Progenitor cell of endocrine pancreas (in vitro differentiated cells): ENCODE data around the gene CDCP1. TPM values are rescaled to one million over a fixed set of nuclear protein-coding genes. Genes with fewer than 3 reads are reported as not detected.
A peak's percentile ranks its signal among the peaks of the same experiment; 100 is the strongest.

ENCODE experiments used
- DNase-seq: peaks from one replicate; pipeline ENCODE4 v3.0.0; 2021; ENCODE audit warnings: low spot score; ENCODE audit not compliant: unreplicated experiment
- H3K27ac Mint-ChIP-seq: 2 replicates; pipeline ENCODE4 v1.8.0; 2021; ENCODE audit warnings: mild to moderate bottlenecking, moderate library complexity, mixed read lengths
- H3K27me3 Mint-ChIP-seq: 2 replicates; pipeline ENCODE4 v1.8.0; 2021; ENCODE audit warnings: mixed read lengths
- H3K36me3 Mint-ChIP-seq: 2 replicates; pipeline ENCODE4 v1.8.0; 2022; ENCODE audit warnings: mixed read lengths; ENCODE audit not compliant: insufficient read depth
- H3K4me1 Mint-ChIP-seq: 2 replicates; pipeline ENCODE4 v1.8.0; 2021; ENCODE audit warnings: low read depth, mixed read lengths
- H3K4me3 Mint-ChIP-seq: 2 replicates; pipeline ENCODE4 v1.8.0; 2021; ENCODE audit warnings: low read depth, mild to moderate bottlenecking, moderate library complexity, mixed read lengths
- H3K9me3 Mint-ChIP-seq: 2 replicates; pipeline ENCODE4 v1.8.0; 2021; ENCODE audit warnings: low read depth, mixed read lengths
- total RNA-seq: library from RNA; stranded (reverse); gene quantifications from 2 replicates; pipeline ENCODE4 v1.2.1, GENCODE V29; 2021
- TF ChIP-seq, protein P1 (sequence below): fragments of 200-600 bp; sonication (generic); IDR thresholded peaks from one replicate; pipeline ENCODE4 v1.5.0; 2021; ENCODE audit warnings: antibody characterized with exemption, mild to moderate bottlenecking; ENCODE audit not compliant: unreplicated experiment

Gene CDCP1
- total RNA-seq, 1 donor from 2014 or later = 15.3 TPM

DNA sequence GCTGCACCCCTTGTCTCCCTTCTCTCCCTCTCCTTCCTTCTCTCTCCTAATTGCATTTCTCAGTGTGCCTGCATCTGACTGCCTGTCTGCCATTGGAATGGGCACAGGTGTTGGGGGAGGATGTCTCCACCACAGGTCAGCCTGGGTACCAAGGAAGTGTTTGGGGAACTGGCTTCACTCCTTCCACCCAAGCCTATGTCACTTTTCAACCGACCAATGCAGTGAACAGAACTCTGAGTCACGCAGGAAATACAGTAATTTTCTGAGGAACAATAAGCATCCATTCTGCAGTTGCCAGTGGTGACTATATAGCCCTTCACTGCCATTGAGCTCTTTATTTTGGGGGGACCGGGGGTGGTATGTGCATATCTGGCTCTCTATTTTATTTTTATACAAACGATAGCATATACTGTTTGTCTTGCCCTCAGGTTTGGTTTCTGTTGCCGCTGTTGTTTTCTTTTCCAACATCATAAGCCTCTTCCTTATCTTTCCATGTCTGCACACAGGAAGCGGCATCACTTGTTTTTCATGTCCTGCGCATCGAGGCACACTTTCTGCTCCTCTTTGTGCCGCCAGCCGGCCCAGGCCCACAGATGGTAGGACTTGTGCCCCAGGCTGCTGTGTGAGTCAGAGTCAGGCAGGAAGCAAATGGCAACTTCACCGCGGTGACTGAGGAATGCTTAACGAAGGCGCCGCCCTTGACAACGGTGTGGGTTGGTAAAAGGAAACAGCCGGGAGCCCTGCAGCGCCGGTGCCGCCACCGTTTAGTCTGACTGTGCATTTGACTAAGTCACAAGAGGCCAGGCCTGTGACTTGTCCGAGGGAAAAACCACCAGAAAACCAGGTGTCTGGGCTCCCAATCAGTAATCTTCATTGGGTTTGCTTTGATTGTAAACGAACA lies 21.1 kb upstream of the CDCP1 start:
- Mint-ChIP-seq H3K4me3 (peak overlapping the region; percentile 13), H3K4me1 (peaks cover 16% of the 10 kb centered on the region), H3K9me3 (peaks cover 4% of the 10 kb centered on the region), H3K36me3 (peaks cover 3% of the 10 kb centered on the region), H3K27ac (peak overlapping the region; percentile 91), H3K27me3 (peaks cover 8% of the 10 kb centered on the region)
- TF ChIP-seq, protein P1, sequence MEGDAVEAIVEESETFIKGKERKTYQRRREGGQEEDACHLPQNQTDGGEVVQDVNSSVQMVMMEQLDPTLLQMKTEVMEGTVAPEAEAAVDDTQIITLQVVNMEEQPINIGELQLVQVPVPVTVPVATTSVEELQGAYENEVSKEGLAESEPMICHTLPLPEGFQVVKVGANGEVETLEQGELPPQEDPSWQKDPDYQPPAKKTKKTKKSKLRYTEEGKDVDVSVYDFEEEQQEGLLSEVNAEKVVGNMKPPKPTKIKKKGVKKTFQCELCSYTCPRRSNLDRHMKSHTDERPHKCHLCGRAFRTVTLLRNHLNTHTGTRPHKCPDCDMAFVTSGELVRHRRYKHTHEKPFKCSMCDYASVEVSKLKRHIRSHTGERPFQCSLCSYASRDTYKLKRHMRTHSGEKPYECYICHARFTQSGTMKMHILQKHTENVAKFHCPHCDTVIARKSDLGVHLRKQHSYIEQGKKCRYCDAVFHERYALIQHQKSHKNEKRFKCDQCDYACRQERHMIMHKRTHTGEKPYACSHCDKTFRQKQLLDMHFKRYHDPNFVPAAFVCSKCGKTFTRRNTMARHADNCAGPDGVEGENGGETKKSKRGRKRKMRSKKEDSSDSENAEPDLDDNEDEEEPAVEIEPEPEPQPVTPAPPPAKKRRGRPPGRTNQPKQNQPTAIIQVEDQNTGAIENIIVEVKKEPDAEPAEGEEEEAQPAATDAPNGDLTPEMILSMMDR = no peak
- DNase-seq = peak; percentile 54

DNA sequence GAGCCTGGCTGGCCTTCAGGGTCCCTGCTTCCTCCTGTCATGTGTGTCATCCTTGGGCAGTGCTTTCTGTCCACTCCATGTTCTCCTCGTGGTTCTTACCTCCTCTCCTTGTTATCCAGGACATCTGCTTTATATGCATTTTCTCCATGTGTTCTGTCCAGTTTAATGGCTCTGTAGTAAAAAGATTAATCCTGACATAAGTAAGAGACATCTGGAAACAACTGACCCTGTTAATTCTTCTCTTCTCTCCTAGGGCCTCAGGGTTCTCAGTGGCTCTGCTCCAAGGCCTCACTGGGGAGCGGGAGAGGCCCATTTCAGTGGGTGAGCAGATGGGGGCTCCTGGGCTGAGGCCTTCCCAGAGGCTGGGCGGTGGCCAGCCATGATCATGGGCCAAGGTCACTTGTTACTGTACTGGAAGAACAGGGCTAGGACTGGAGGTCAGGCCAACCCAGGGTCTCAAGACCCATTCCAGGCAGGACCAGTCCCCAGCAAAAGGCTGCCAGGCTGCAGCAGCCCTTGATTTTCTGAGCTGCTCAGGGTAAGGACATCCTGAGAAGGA lies 20.2 kb upstream of the CDCP1 start:
- peak overlapping the region; percentile 42 for H3K27ac Mint-ChIP-seq
- peaks cover 8% of the 10 kb centered on the region for H3K27me3 Mint-ChIP-seq
- peaks cover 16% of the 10 kb centered on the region for H3K4me1 Mint-ChIP-seq
- H3K4me3 Mint-ChIP-seq = no peak overlapping the region
- DNase-seq = no peak
- peaks cover 3% of the 10 kb centered on the region for H3K36me3 Mint-ChIP-seq
- TF ChIP-seq, protein P1 = no peak
- H3K9me3 Mint-ChIP-seq = peaks cover 4% of the 10 kb centered on the region

GRCh38 chr3:45165497-45166283 lies 19.5 kb upstream of the CDCP1 start:
- no peak for DNase-seq
- peaks cover 16% of the 10 kb centered on the region for H3K4me1 Mint-ChIP-seq
- no peak overlapping the region for H3K4me3 Mint-ChIP-seq
- peaks cover 3% of the 10 kb centered on the region for H3K36me3 Mint-ChIP-seq
- TF ChIP-seq, protein P1 = no peak
- H3K9me3 Mint-ChIP-seq = peaks cover 4% of the 10 kb centered on the region
- H3K27ac Mint-ChIP-seq = no peak overlapping the region
- H3K27me3 Mint-ChIP-seq = peaks cover 9% of the 10 kb centered on the region

DNA sequence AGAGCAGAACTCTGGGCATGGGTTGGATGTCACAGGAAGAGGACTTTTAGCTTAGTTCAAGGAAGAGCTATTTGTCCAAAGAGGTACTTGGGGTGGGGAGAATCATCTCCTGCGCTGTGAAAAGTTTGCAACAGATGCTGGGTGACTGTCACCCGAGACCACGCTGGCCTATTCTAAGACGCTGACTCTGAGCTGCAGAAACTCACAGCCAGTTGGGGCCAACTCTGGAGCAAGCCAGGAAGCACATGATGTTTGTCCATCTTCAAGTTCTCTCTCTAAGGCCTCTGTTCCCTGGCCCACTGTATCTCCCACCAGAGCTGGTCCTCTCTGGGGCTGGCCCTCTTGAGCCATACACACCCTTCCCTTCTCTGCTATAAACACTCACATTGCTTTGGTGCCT lies 17.9 kb upstream of the CDCP1 start:
- H3K4me1 Mint-ChIP-seq = peaks cover 13% of the 10 kb centered on the region
- peaks cover 3% of the 10 kb centered on the region for H3K36me3 Mint-ChIP-seq
- no peak for DNase-seq
- peaks cover 9% of the 10 kb centered on the region for H3K27me3 Mint-ChIP-seq
- H3K4me3 Mint-ChIP-seq = no peak overlapping the region
- no peak overlapping the region for H3K27ac Mint-ChIP-seq
- TF ChIP-seq, protein P1 = no peak
- H3K9me3 Mint-ChIP-seq = peaks cover 4% of the 10 kb centered on the region

DNA sequence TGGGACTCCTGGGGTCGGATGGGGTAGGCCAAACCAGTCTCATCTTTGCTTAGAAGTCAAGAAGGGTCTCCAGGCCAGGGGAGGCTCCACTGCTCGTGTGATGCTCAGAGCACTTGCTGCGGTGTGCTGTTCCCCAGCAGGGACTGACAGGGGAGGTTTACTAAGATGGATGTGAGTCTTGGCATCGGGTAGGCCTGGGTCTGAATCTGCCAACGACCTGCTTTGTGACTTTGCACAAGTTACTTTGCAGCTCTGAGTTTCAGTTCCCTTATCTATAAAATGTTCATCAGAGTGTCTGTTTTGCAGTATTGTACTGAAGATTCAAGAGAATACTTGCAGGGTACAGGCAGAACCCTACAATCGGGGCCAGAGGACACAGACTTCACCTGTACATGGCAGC lies 17.3 kb upstream of the CDCP1 start:
- H3K27ac Mint-ChIP-seq = no peak overlapping the region
- peaks cover 4% of the 10 kb centered on the region for H3K9me3 Mint-ChIP-seq
- TF ChIP-seq, protein P1 = no peak
- H3K27me3 Mint-ChIP-seq = peaks cover 9% of the 10 kb centered on the region
- peaks cover 12% of the 10 kb centered on the region for H3K4me1 Mint-ChIP-seq
- H3K4me3 Mint-ChIP-seq = no peak overlapping the region
- peaks cover 3% of the 10 kb centered on the region for H3K36me3 Mint-ChIP-seq
- no peak for DNase-seq
